ENCODE results near the gene EPN2. TPM values are rescaled to one million over a fixed set of nuclear protein-coding genes. Genes with fewer than 3 reads are reported as not detected.

Gene EPN2
- total and polyA plus RNA-seq, 2 experiments from 2014 or later = 34.0 to 149 TPM

GRCh38 chr17:19322129-19322505 is 85.0 kb downstream of the EPN2 start:
- no peaks in the 10 kb centered on the region; the same call in none of the 2 replicates for H4K20me1 ChIP-seq (replicated peaks; ENCODE audit: insufficient read depth)
- peaks cover 8% of the 10 kb centered on the region for H3K4me1 ChIP-seq (ENCODE audit: insufficient read depth)
- H3K4me2 ChIP-seq = no peak overlapping the region
- H3K27ac ChIP-seq (ENCODE audit: low read depth) = no peak overlapping the region
- peaks cover 23% of the 10 kb centered on the region; the same call in 2 of the 3 replicates for H3K4me1 Mint-ChIP-seq
- H3K36me3 Mint-ChIP-seq (ENCODE audit: low read depth) = peaks cover 49% of the 10 kb centered on the region
- peaks cover 5% of the 10 kb centered on the region; the same call in 1 of the 2 replicates for H3K36me3 ChIP-seq (ENCODE audit: insufficient read depth)
- ATAC-seq (no peak), DNase-seq (ENCODE audit: low spot score) (no peak)
- H3K9me3 Mint-ChIP-seq = peaks cover 19% of the 10 kb centered on the region
- H2AFZ ChIP-seq = no peak overlapping the region
- H3K79me2 ChIP-seq (replicated peaks; ENCODE audit: insufficient read depth) = no peaks in the 10 kb centered on the region
- no peaks in the 10 kb centered on the region for H3K27me3 ChIP-seq (ENCODE audit: insufficient read depth)
- no peak overlapping the region for H3K4me3 Mint-ChIP-seq
- TF ChIP-seq JUNB (IDR thresholded peaks at IDR 0.05; ENCODE audit: unreplicated experiment) = no peak
- TF ChIP-seq STAT1 (IDR thresholded peaks at IDR 0.05; ENCODE audit: unreplicated experiment) = no peak
- no peak for TF ChIP-seq POLR2AphosphoS5 (IDR thresholded peaks at IDR 0.05; ENCODE audit: low read depth)
- TF ChIP-seq, protein P1, sequence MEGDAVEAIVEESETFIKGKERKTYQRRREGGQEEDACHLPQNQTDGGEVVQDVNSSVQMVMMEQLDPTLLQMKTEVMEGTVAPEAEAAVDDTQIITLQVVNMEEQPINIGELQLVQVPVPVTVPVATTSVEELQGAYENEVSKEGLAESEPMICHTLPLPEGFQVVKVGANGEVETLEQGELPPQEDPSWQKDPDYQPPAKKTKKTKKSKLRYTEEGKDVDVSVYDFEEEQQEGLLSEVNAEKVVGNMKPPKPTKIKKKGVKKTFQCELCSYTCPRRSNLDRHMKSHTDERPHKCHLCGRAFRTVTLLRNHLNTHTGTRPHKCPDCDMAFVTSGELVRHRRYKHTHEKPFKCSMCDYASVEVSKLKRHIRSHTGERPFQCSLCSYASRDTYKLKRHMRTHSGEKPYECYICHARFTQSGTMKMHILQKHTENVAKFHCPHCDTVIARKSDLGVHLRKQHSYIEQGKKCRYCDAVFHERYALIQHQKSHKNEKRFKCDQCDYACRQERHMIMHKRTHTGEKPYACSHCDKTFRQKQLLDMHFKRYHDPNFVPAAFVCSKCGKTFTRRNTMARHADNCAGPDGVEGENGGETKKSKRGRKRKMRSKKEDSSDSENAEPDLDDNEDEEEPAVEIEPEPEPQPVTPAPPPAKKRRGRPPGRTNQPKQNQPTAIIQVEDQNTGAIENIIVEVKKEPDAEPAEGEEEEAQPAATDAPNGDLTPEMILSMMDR (conservative IDR thresholded peaks at IDR 0.05; ENCODE audit: low read depth in 2 of 2) = 0 out of 4 replicates have a peak, but pooled peaks of 1 of the 2 experiments have one; percentile 4
- TF ChIP-seq EZH2 (IDR thresholded peaks at IDR 0.05; ENCODE audit: low read depth, unreplicated experiment) = no peak
- no peak for TF ChIP-seq NANOG (IDR thresholded peaks at IDR 0.05; ENCODE audit: borderline replicate concordance)
- H3K9me2 ChIP-seq (ENCODE audit: insufficient read depth) = no peaks in the 10 kb centered on the region
- H3F3A ChIP-seq (replicated peaks; ENCODE audit: low read depth) = 0 out of 2 replicates have a peak, but pooled peaks cover 2% of the 10 kb centered on the region
- no peak overlapping the region for H3K4me3 ChIP-seq
- no peak overlapping the region for H3K27ac Mint-ChIP-seq
- H3K27me3 Mint-ChIP-seq (ENCODE audit: insufficient read depth, low read depth, poor library complexity) = peaks cover 10% of the 10 kb centered on the region

- ATAC-seq (no peak), DNase-seq (ENCODE audit: low spot score) (no peak)
- TF ChIP-seq NANOG (IDR thresholded peaks at IDR 0.05; ENCODE audit: borderline replicate concordance) = no peak
- no peak for TF ChIP-seq POLR2AphosphoS5 (IDR thresholded peaks at IDR 0.05; ENCODE audit: low read depth)
- no peak for TF ChIP-seq STAT1 (IDR thresholded peaks at IDR 0.05; ENCODE audit: unreplicated experiment)
- no peak for TF ChIP-seq JUNB (IDR thresholded peaks at IDR 0.05; ENCODE audit: unreplicated experiment)
- no peak for TF ChIP-seq ZNF114 (CRISPR knock-in tag; IDR thresholded peaks at IDR 0.05)
- TF ChIP-seq, protein P2, sequence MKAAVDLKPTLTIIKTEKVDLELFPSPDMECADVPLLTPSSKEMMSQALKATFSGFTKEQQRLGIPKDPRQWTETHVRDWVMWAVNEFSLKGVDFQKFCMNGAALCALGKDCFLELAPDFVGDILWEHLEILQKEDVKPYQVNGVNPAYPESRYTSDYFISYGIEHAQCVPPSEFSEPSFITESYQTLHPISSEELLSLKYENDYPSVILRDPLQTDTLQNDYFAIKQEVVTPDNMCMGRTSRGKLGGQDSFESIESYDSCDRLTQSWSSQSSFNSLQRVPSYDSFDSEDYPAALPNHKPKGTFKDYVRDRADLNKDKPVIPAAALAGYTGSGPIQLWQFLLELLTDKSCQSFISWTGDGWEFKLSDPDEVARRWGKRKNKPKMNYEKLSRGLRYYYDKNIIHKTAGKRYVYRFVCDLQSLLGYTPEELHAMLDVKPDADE (IDR thresholded peaks at IDR 0.05) = no peak
- TF ChIP-seq EZH2 (IDR thresholded peaks at IDR 0.05; ENCODE audit: low read depth, unreplicated experiment) = no peak
- TF ChIP-seq, protein P1 (conservative IDR thresholded peaks at IDR 0.05; ENCODE audit: low read depth in 2 of 2) = no peak
- TF ChIP-seq ZNF331 (CRISPR knock-in tag; IDR thresholded peaks at IDR 0.05; ENCODE audit: low read depth) = no peak
- TF ChIP-seq, protein P3, sequence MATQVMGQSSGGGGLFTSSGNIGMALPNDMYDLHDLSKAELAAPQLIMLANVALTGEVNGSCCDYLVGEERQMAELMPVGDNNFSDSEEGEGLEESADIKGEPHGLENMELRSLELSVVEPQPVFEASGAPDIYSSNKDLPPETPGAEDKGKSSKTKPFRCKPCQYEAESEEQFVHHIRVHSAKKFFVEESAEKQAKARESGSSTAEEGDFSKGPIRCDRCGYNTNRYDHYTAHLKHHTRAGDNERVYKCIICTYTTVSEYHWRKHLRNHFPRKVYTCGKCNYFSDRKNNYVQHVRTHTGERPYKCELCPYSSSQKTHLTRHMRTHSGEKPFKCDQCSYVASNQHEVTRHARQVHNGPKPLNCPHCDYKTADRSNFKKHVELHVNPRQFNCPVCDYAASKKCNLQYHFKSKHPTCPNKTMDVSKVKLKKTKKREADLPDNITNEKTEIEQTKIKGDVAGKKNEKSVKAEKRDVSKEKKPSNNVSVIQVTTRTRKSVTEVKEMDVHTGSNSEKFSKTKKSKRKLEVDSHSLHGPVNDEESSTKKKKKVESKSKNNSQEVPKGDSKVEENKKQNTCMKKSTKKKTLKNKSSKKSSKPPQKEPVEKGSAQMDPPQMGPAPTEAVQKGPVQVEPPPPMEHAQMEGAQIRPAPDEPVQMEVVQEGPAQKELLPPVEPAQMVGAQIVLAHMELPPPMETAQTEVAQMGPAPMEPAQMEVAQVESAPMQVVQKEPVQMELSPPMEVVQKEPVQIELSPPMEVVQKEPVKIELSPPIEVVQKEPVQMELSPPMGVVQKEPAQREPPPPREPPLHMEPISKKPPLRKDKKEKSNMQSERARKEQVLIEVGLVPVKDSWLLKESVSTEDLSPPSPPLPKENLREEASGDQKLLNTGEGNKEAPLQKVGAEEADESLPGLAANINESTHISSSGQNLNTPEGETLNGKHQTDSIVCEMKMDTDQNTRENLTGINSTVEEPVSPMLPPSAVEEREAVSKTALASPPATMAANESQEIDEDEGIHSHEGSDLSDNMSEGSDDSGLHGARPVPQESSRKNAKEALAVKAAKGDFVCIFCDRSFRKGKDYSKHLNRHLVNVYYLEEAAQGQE (IDR thresholded peaks at IDR 0.05; ENCODE audit: unreplicated experiment) = no peak
- no peak for TF ChIP-seq CREB1 (CRISPR knock-in tag; IDR thresholded peaks at IDR 0.05; ENCODE audit: low read depth)
These were observed 85.7 kb downstream of the EPN2 start for GRCh38 chr17:19322861-19323260.

More at GRCh38 chr17:19322861-19323260, 85.7 kb downstream of the EPN2 start:
- Histone ChIP-seq H3K4me3 (no peak overlapping the region), H4K20me1 (replicated peaks; ENCODE audit: insufficient read depth) (no peaks in the 10 kb centered on the region; the same call in none of the 2 replicates), H3F3A (replicated peaks; ENCODE audit: low read depth) (no peaks in the 10 kb centered on the region), H3K27me3 (ENCODE audit: insufficient read depth) (no peaks in the 10 kb centered on the region), H3K27ac (ENCODE audit: low read depth) (no peak overlapping the region), H3K9me2 (ENCODE audit: insufficient read depth) (no peaks in the 10 kb centered on the region), H3K4me2 (no peak overlapping the region), H3K4me1 (ENCODE audit: insufficient read depth) (peaks cover 2% of the 10 kb centered on the region), H3K79me2 (replicated peaks; ENCODE audit: insufficient read depth) (no peaks in the 10 kb centered on the region), H2AFZ (no peak overlapping the region), H3K36me3 (ENCODE audit: insufficient read depth) (peaks cover 5% of the 10 kb centered on the region; the same call in 1 of the 2 replicates)
- Mint-ChIP-seq H3K27me3 (ENCODE audit: insufficient read depth, low read depth, poor library complexity) (peaks cover 6% of the 10 kb centered on the region), H3K27ac (no peak overlapping the region), H3K36me3 (ENCODE audit: low read depth) (peaks cover 50% of the 10 kb centered on the region), H3K4me3 (no peak overlapping the region), H3K9me3 (peaks cover 19% of the 10 kb centered on the region), H3K4me1 (peaks cover 17% of the 10 kb centered on the region; the same call in 2 of the 3 replicates)
